HEK293 (cell line): ENCODE data around the gene LMBR1.
A peak's percentile ranks its signal among the peaks of the same experiment; 100 is the strongest.

ENCODE experiments used
- CTCF ChIA-PET: fragments of 350-600 bp; formaldehyde crosslinking; extraction: SDS; loops from one replicate; lab custom pipeline; 2021; ENCODE audit warnings: antibody characterized with exemption; lab: Yijun Ruan, JAX
- POLR2A ChIA-PET: fragments of 300-600 bp; formaldehyde crosslinking; extraction: SDS; loops from one replicate; lab custom pipeline; 2020; ENCODE audit warnings: antibody characterized with exemption, inconsistent platforms; lab: Yijun Ruan, JAX
- H3K27ac ChIP-seq: fragments of 200-500 bp; sonication (Bioruptor generic); 2 replicates; pipeline ENCODE4 v1.5.1; 2014; ENCODE audit warnings: low read depth, low read length, control low read depth, inconsistent platforms; ENCODE audit errors: extremely low read depth
- H3K36me3 ChIP-seq, 2 experiments: fragments of 200-500 bp in 1 of 2; sonication (Bioruptor generic) in 1 of 2; 1 replicate in 1 of 2; 2 replicates in 1 of 2; pipeline ENCODE4 v1.5.1; 2014 to 2017; ENCODE audit warnings: inconsistent platforms in 2 of 2, low read length in 2 of 2; ENCODE audit not compliant: control insufficient read depth in 2 of 2, insufficient read depth in 1 of 2
- H3K4me1 ChIP-seq: fragments of 200-500 bp; sonication (Bioruptor generic); 2 replicates; pipeline ENCODE4 v1.5.1; 2014; ENCODE audit warnings: mild to moderate bottlenecking, low read length, inconsistent platforms; ENCODE audit not compliant: control insufficient read depth, insufficient read depth
- H3K4me3 ChIP-seq: 2 replicates; pipeline ENCODE4 v1.5.1; 2011; ENCODE audit warnings: low read depth, mild to moderate bottlenecking, control low read depth, low read length, moderate library complexity
- H3K9me3 ChIP-seq: fragments of 200-500 bp; sonication (Bioruptor generic); 2 replicates; pipeline ENCODE4 v1.5.1; 2014; ENCODE audit warnings: low read depth, low read length, inconsistent platforms; ENCODE audit not compliant: control insufficient read depth, insufficient read depth
- GLIS2 ChIP-seq: fragments of 450-650 bp; formaldehyde crosslinking; IDR thresholded peaks from 2 replicates; pipeline ENCODE4 v1.5.1; 2016; ENCODE audit warnings: missing biosample characterization, missing genetic modification characterization
- KLF17 ChIP-seq: fragments of 450-650 bp; formaldehyde crosslinking; IDR thresholded peaks from 2 replicates; pipeline ENCODE4 v1.5.1; 2016; ENCODE audit warnings: missing biosample characterization, missing genetic modification characterization
- SP2 ChIP-seq: fragments of 450-650 bp; formaldehyde crosslinking; IDR thresholded peaks from 2 replicates; pipeline ENCODE4 v1.5.1; 2016; ENCODE audit warnings: missing biosample characterization, missing genetic modification characterization
- TSHZ1 ChIP-seq: fragments of 450-650 bp; formaldehyde crosslinking; IDR thresholded peaks from 2 replicates; pipeline ENCODE4 v1.5.1; 2016; ENCODE audit warnings: missing biosample characterization, missing genetic modification characterization, borderline replicate concordance
- ZBTB48 ChIP-seq: fragments of 450-650 bp; formaldehyde crosslinking; IDR thresholded peaks from 2 replicates; pipeline ENCODE4 v1.5.1; 2016; ENCODE audit warnings: missing biosample characterization, missing genetic modification characterization
- ZFP3 ChIP-seq: fragments of 450-650 bp; formaldehyde crosslinking; IDR thresholded peaks from 2 replicates; pipeline ENCODE4 v1.5.1; 2016; ENCODE audit warnings: low read depth, missing biosample characterization, missing genetic modification characterization
- ZFP41 ChIP-seq: fragments of 450-650 bp; formaldehyde crosslinking; IDR thresholded peaks from 2 replicates; pipeline ENCODE4 v1.5.1; 2016; ENCODE audit warnings: missing biosample characterization, missing genetic modification characterization, borderline replicate concordance
- ZNF112 ChIP-seq: fragments of 450-650 bp; formaldehyde crosslinking; IDR thresholded peaks from 2 replicates; pipeline ENCODE4 v1.5.0; 2017; ENCODE audit warnings: missing biosample characterization, missing genetic modification characterization
- ZNF140 ChIP-seq: fragments of 450-650 bp; formaldehyde crosslinking; IDR thresholded peaks from 2 replicates; pipeline ENCODE4 v1.5.1; 2016; ENCODE audit warnings: missing biosample characterization, missing genetic modification characterization
- ZNF24 ChIP-seq: fragments of 450-650 bp; formaldehyde crosslinking; IDR thresholded peaks from 2 replicates; pipeline ENCODE4 v1.5.1; 2016; ENCODE audit warnings: missing biosample characterization, missing genetic modification characterization
- ZNF362 ChIP-seq: fragments of 450-650 bp; formaldehyde crosslinking; IDR thresholded peaks from 2 replicates; pipeline ENCODE4 v1.5.1; 2016; ENCODE audit warnings: missing biosample characterization, missing genetic modification characterization
- ZNF513 ChIP-seq: fragments of 450-650 bp; IDR thresholded peaks from 2 replicates; pipeline ENCODE4 v1.5.1; 2018; ENCODE audit warnings: missing biosample characterization, missing genetic modification characterization
- ZNF571 ChIP-seq: fragments of 450-650 bp; formaldehyde crosslinking; IDR thresholded peaks from 2 replicates; pipeline ENCODE4 v1.5.0; 2017; ENCODE audit warnings: missing biosample characterization, missing genetic modification characterization
- ZNF580 ChIP-seq: fragments of 450-650 bp; formaldehyde crosslinking; IDR thresholded peaks from 2 replicates; pipeline ENCODE4 v1.5.1; 2016; ENCODE audit warnings: missing biosample characterization, missing genetic modification characterization
- ZNF610 ChIP-seq: fragments of 450-650 bp; formaldehyde crosslinking; IDR thresholded peaks from 2 replicates; pipeline ENCODE4 v1.5.1; 2016; ENCODE audit warnings: missing biosample characterization, missing genetic modification characterization, borderline replicate concordance
- ZNF654 ChIP-seq: fragments of 450-650 bp; formaldehyde crosslinking; IDR thresholded peaks from 2 replicates; pipeline ENCODE4 v1.5.1; 2016; ENCODE audit warnings: low read depth, missing biosample characterization, missing genetic modification characterization
- ZNF76 ChIP-seq: fragments of 450-650 bp; formaldehyde crosslinking; IDR thresholded peaks from 2 replicates; pipeline ENCODE4; 2016; ENCODE audit warnings: low read depth, missing biosample characterization, missing genetic modification characterization, borderline replicate concordance
- ZNF785 ChIP-seq: fragments of 450-650 bp; formaldehyde crosslinking; IDR thresholded peaks from 2 replicates; pipeline ENCODE4 v1.5.1; 2016; ENCODE audit warnings: missing biosample characterization, missing genetic modification characterization
- ZNF837 ChIP-seq: fragments of 450-650 bp; formaldehyde crosslinking; IDR thresholded peaks from 2 replicates; pipeline ENCODE4 v1.5.1; 2016; ENCODE audit warnings: missing biosample characterization, missing genetic modification characterization
- ZSCAN16 ChIP-seq: fragments of 450-650 bp; formaldehyde crosslinking; IDR thresholded peaks from 2 replicates; pipeline ENCODE4 v1.5.1; 2016; ENCODE audit warnings: missing biosample characterization, missing genetic modification characterization
- TF ChIP-seq, protein P1 (sequence below): fragments of 450-650 bp; formaldehyde crosslinking; IDR thresholded peaks from 2 replicates; pipeline ENCODE4 v1.5.1; 2017; ENCODE audit warnings: missing biosample characterization, missing genetic modification characterization

Gene LMBR1

DNA sequence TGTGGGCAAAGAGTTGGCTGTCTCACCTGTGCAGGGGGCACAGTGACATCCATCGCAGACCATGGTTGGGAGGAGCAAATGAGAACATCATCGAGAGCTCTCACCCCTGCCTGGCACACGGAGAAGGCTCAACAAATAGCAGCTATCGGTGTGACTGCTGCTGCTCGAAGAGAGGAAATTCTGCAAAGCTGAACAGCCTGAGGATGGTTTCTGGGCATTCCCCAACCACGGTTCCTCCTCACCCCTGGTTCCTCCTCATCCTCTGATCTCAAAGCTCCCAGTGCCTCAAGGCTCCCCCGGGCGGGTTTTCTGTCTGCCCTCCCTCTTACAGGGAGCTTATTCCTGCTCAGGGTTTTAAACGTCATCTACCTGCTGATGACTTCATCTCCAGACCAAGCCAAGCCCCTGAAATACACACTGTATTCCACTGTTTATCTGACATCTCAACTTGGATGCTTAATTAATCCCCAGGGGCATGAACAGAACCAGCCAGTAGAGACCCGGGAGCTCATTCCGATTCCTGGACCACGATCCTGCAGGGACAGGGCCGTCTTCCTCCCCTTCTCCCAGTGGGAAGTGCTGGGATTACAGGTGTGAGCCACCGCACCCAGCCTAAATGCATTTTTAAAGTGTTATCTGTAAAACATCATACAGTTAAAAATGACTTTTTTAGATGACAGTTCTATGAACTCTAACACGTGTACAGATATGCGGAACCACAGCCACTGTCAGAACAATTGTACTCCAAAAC lies 37.0 kb upstream of the LMBR1 start (continued):
- no peak for TF ChIP-seq TSHZ1 (tag by site-specific recombination)

- Histone ChIP-seq H3K36me3 (no peaks in the 10 kb centered on the region), H3K4me3 (no peak overlapping the region), H3K4me1 (0 out of 2 replicates have a peak, but pooled peaks cover 2% of the 10 kb centered on the region)
- TF ChIP-seq ZBTB48 (tag by site-specific recombination) (peak; percentile 39; the same call in 1 of the 2 replicates), ZNF362 (tag by site-specific recombination) (no peak)
- TF ChIP-seq, all 188 proteins: peak for 1
- ChIA-PET CTCF (no interaction called here), POLR2A (no interaction called here)
- no peak overlapping the region for H3K27ac ChIP-seq
- no peaks in the 10 kb centered on the region for H3K9me3 ChIP-seq
Observed at GRCh38 chr7:156928406-156928747, 35.4 kb upstream of the LMBR1 start.

DNA sequence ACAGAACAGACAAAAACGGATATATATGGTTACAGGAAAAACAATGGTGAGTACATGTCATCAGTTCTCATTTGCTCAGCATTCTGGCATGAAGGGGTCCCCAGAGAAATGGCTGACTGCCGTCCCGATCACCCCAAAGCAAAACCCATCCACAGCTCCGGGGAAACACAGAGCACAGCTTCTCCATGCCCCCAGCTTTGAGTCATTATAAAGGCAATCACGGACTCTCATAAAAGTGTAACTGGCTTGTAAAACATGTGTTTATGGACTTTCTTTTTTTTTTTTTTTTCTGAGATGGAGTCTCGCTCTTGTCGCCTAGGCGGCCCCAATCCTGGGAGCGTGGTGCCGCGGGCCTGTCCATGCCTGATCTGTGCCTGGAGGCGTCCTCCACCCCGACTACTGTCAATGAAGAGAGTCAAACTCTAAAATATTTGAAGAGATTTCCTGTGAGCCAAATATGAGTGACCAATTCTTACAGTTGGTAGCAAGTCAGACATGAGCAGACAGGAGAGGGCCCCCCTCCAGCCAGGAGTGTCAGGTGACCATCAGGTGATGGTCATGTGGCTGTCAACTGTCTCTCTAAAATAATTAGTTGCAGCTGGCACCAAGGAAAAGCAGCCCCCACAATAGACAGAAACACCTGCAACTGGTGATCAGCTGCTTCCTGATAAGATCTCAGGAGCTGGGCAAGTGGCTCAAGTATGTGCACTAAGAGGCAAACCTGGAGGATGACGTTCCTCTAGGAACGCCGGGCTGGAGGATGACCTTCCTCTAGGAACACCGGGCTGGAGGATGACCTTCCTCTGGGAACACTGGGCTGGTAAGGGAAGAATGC lies 34.8 kb upstream of the LMBR1 start:
- Histone ChIP-seq H3K4me1 (0 out of 2 replicates have a peak, but pooled peaks cover 2% of the 10 kb centered on the region), H3K36me3 (no peaks in the 10 kb centered on the region), H3K9me3 (no peaks in the 10 kb centered on the region), H3K27ac (no peak overlapping the region), H3K4me3 (no peak overlapping the region)
- ChIA-PET CTCF (interaction anchor here (1.2 kb wide), 1 partner anchor 16 kb away, joined by 3 read pairs; no protein-coding TSS in a partner anchor), POLR2A (no interaction called here)
- no peak for TF ChIP-seq ZNF24
- no peak for TF ChIP-seq ZNF112 (tag by site-specific recombination)
- TF ChIP-seq ZNF513 (tag by site-specific recombination): no peak
- no peak for TF ChIP-seq ZSCAN16 (tag by site-specific recombination)
- TF ChIP-seq ZNF610 (tag by site-specific recombination): no peak
- TF ChIP-seq, protein P1, sequence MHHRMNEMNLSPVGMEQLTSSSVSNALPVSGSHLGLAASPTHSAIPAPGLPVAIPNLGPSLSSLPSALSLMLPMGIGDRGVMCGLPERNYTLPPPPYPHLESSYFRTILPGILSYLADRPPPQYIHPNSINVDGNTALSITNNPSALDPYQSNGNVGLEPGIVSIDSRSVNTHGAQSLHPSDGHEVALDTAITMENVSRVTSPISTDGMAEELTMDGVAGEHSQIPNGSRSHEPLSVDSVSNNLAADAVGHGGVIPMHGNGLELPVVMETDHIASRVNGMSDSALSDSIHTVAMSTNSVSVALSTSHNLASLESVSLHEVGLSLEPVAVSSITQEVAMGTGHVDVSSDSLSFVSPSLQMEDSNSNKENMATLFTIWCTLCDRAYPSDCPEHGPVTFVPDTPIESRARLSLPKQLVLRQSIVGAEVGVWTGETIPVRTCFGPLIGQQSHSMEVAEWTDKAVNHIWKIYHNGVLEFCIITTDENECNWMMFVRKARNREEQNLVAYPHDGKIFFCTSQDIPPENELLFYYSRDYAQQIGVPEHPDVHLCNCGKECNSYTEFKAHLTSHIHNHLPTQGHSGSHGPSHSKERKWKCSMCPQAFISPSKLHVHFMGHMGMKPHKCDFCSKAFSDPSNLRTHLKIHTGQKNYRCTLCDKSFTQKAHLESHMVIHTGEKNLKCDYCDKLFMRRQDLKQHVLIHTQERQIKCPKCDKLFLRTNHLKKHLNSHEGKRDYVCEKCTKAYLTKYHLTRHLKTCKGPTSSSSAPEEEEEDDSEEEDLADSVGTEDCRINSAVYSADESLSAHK (tag by site-specific recombination): no peak
- TF ChIP-seq ZFP41: no peak
- TF ChIP-seq ZNF580 (tag by site-specific recombination): peak; percentile 59; the same call in 1 of the 2 replicates
- TF ChIP-seq ZNF837 (tag by site-specific recombination): no peak
- TF ChIP-seq ZFP3 (tag by site-specific recombination): no peak
- no peak for TF ChIP-seq ZNF571 (tag by site-specific recombination)
- TF ChIP-seq GLIS2: 0 out of 2 replicates have a peak, but pooled peaks have one; percentile 28
- no peak for TF ChIP-seq ZNF76 (tag by site-specific recombination)
- no peak for TF ChIP-seq ZNF140 (tag by site-specific recombination)
- no peak for TF ChIP-seq ZNF654 (tag by site-specific recombination)
- TF ChIP-seq KLF17 (tag by site-specific recombination): no peak
- no peak for TF ChIP-seq ZNF785
- no peak for TF ChIP-seq SP2 (tag by site-specific recombination)
